B cell (primary cell): ENCODE data around the gene MICOS13. TPM values are rescaled to one million over a fixed set of nuclear protein-coding genes. Genes with fewer than 3 reads are reported as not detected.

Source experiments
- ATAC-seq: fragments of 200-7000 bp; cut with Tn5 transposase; one replicate; pipeline ENCODE4 v1.10.0; 2021; ENCODE audit warnings: low read depth, mild to moderate bottlenecking, moderate number of reproducible peaks, moderate library complexity
- CTCF ChIA-PET: fragments of 350-600 bp; sonication (Branson Sonifier 250); formaldehyde crosslinking; loops from one replicate; lab custom pipeline; 2021; ENCODE audit warnings: antibody characterized with exemption, inconsistent platforms; lab: Charles Lee
- POLR2A ChIA-PET: fragments of 350-600 bp; sonication (Branson Sonifier 250); formaldehyde crosslinking; loops from one replicate; lab custom pipeline; 2021; ENCODE audit warnings: antibody characterized with exemption; lab: Charles Lee
- DNase-seq: peaks from one replicate; pipeline ENCODE4 v3.0.0; 2013
- H2AFZ ChIP-seq: 2 replicates; pipeline ENCODE4 v1.6.1; 2012; ENCODE audit warnings: mild to moderate bottlenecking, low read depth, low read length; ENCODE audit not compliant: insufficient read depth, poor library complexity, severe bottlenecking
- H3K27ac ChIP-seq, 2 donors: 1 replicate in 1 of 2; 2 replicates in 1 of 2; pipeline ENCODE4 v1.5.1; 2012 to 2013; ENCODE audit warnings: low read length in 2 of 2, mild to moderate bottlenecking in 2 of 2, moderate library complexity in 1 of 2
- H3K27me3 ChIP-seq, 4 experiments: fragments of 200-600 bp in 1 of 4; sonication (generic) in 1 of 4; replicated peaks in 1 of 4; 1 replicate in 2 of 4; 2 replicates in 2 of 4; pipeline versions ENCODE4 v1.6.1 to v1.7.0; 2013 to 2016; ENCODE audit warnings: low read length in 3 of 4, mild to moderate bottlenecking in 2 of 4, mixed read lengths in 1 of 4, moderate library complexity in 1 of 4; ENCODE audit not compliant: insufficient read depth in 4 of 4, control insufficient read depth in 3 of 4; ENCODE audit errors: control extremely low read depth in 1 of 4
- H3K36me3 ChIP-seq, 2 experiments: replicated peaks in 1 of 2; 1 replicate in 1 of 2; 2 replicates in 1 of 2; pipeline versions ENCODE4 v1.6.1 to v1.7.1; 2013; ENCODE audit warnings: low read length in 1 of 2; ENCODE audit not compliant: insufficient read depth in 2 of 2, control insufficient read depth in 1 of 2; ENCODE audit errors: control extremely low read depth in 1 of 2, extremely low read depth in 1 of 2
- H3K4me1 ChIP-seq, 2 donors: fragments of 200-600 bp in 1 of 2; sonication (generic) in 1 of 2; 1 replicate in 1 of 2; 2 replicates in 1 of 2; pipeline versions ENCODE4 v1.5.1 to v1.6.1; 2013 to 2017; ENCODE audit warnings: low read length in 2 of 2; ENCODE audit not compliant: control insufficient read depth in 2 of 2, insufficient read depth in 2 of 2
- H3K4me2 ChIP-seq: replicated peaks from 2 replicates; pipeline ENCODE3; 2012; ENCODE audit warnings: mild to moderate bottlenecking, low read depth, low read length; ENCODE audit not compliant: poor library complexity, severe bottlenecking
- H3K4me3 ChIP-seq, 5 experiments: fragments of 200-600 bp in 1 of 5; sonication (generic) in 1 of 5; 1 replicate in 3 of 5; 2 replicates in 2 of 5; pipeline versions ENCODE4 v1.5.1 to v1.7.0; 2011 to 2016; ENCODE audit warnings: low read length in 4 of 5, mild to moderate bottlenecking in 4 of 5, low read depth in 2 of 5, control low read depth in 1 of 5, moderate library complexity in 1 of 5; ENCODE audit not compliant: insufficient read depth in 1 of 5; ENCODE audit errors: control extremely low read depth in 1 of 5, extremely low read depth in 1 of 5
- H3K79me2 ChIP-seq: fragments of 200-600 bp; sonication (generic); one replicate; pipeline ENCODE4 v1.6.0; 2016; ENCODE audit warnings: low read length; ENCODE audit not compliant: control insufficient read depth, insufficient read depth
- H3K9ac ChIP-seq: fragments of 200-600 bp; sonication (generic); 2 replicates; pipeline ENCODE4 v1.6.1; 2017; ENCODE audit warnings: mild to moderate bottlenecking, low read length, moderate library complexity
- H3K9me3 ChIP-seq, 3 donors: one replicate each; pipeline versions ENCODE4 v1.6.1 to v1.7.1; 2013; ENCODE audit warnings: low read length in 2 of 3; ENCODE audit not compliant: control insufficient read depth in 2 of 3, insufficient read depth in 1 of 3; ENCODE audit errors: control extremely low read depth in 1 of 3
- H4K20me1 ChIP-seq: 2 replicates; pipeline ENCODE4 v1.6.0; 2012; ENCODE audit warnings: mild to moderate bottlenecking, low read length; ENCODE audit not compliant: insufficient read depth, control insufficient read depth, poor library complexity, severe bottlenecking
- H3K27ac Mint-ChIP-seq: one replicate; pipeline ENCODE4 v1.8.0; 2021; ENCODE audit warnings: mixed read lengths
- H3K27me3 Mint-ChIP-seq: one replicate; pipeline ENCODE4 v1.8.0; 2021; ENCODE audit warnings: mixed read lengths
- H3K4me1 Mint-ChIP-seq: one replicate; pipeline ENCODE4 v1.8.0; 2021; ENCODE audit warnings: mixed read lengths
- H3K4me3 Mint-ChIP-seq: one replicate; pipeline ENCODE4 v1.8.0; 2021; ENCODE audit warnings: mixed read lengths
- H3K9me3 Mint-ChIP-seq: one replicate; pipeline ENCODE4 v1.8.0; 2022; ENCODE audit warnings: mixed read lengths; ENCODE audit not compliant: insufficient read depth
- CTCF ChIP-seq: fragments of 200-600 bp; IDR thresholded peaks from one replicate; pipeline ENCODE4 v1.8.0; 2022; ENCODE audit warnings: antibody characterized with exemption, mild to moderate bottlenecking
- EZH2 ChIP-seq: IDR thresholded peaks from 2 replicates; pipeline ENCODE4 v1.6.1; 2012; ENCODE audit warnings: borderline replicate concordance, low read depth, mild to moderate bottlenecking, moderate library complexity, low read length; ENCODE audit not compliant: insufficient read depth, poor library complexity, severe bottlenecking
- WGBS: methylation state at CpG from one replicate; pipeline ENCODE4 v1.1.5; 2013; ENCODE audit warnings: missing lambda C conversion rate; ENCODE audit not compliant: insufficient coverage; 5-methylcytosine and 5-hydroxymethylcytosine counted together
- intact Hi-C: fragments of 100-400 bp; cut with micrococcal nuclease; formaldehyde crosslinking; loops from one replicate; pipeline ENCODE4 v1.10.0; 2022
- polyA plus RNA-seq: library from polyadenylated mRNA; depleted of rRNA; stranded (reverse); fragments of >200 nt; gene quantifications from 2 replicates; pipeline ENCODE4 v1.2.3, GENCODE V29; 2012
- total RNA-seq, 2 donors: library from RNA; stranded (reverse); fragments of 120-200 nt in 1 of 2; gene quantifications; 1 replicate in 1 of 2; 2 replicates in 1 of 2; pipeline versions ENCODE4 v1.2.3 to v1.2.4, GENCODE V29; 2013 to 2022

The MICOS13 gene
- total and polyA plus RNA-seq, 2 donors (not counting 1 experiment from before 2014, with no cell fraction given) = 30.8 to 41.9 TPM

GRCh38 chr19:5631567-5632240, 48.6 kb downstream of the MICOS13 start:
- H3K36me3 ChIP-seq = peaks cover 9 to 62% of the 10 kb centered on the region in 2 experiments
- H4K20me1 ChIP-seq = peaks cover 96% of the 10 kb centered on the region
- POLR2A ChIA-PET = no interaction called here
- H3K79me2 ChIP-seq = peaks cover 98% of the 10 kb centered on the region
- no peak for ATAC-seq
- Mint-ChIP-seq H3K4me3 (no peak overlapping the region), H3K4me1 (peaks cover 67% of the 10 kb centered on the region), H3K27me3 (no peaks in the 10 kb centered on the region), H3K27ac (no peak overlapping the region), H3K9me3 (no peaks in the 10 kb centered on the region)
- H3K9me3 ChIP-seq = no peaks in the 10 kb centered on the region
- intact Hi-C loops = no loop called here
- no peak overlapping the region for H3K27ac ChIP-seq
- H3K27me3 ChIP-seq = no peaks in the 10 kb centered on the region
- peaks cover 34 to 43% of the 10 kb centered on the region in 2 donors for H3K4me1 ChIP-seq
- no peak for TF ChIP-seq CTCF
- TF ChIP-seq EZH2 = no peak
- no peak overlapping the region for H3K4me2 ChIP-seq
- CTCF ChIA-PET = no interaction called here
- no peak overlapping the region for H3K9ac ChIP-seq
- H3K4me3 ChIP-seq = no peak overlapping the region
- H2AFZ ChIP-seq = no peak overlapping the region
- WGBS = 85% methylated on average over 5 of the region's 9 CpGs
- DNase-seq = no peak

GRCh38 chr19:5628919-5629481, 51.3 kb downstream of the MICOS13 start:
- Histone ChIP-seq H2AFZ (no peak overlapping the region), H4K20me1 (peaks cover 97% of the 10 kb centered on the region), H3K4me3 (peak overlapping the region in 1 of 5 experiments; percentile 6), H3K9ac (peak overlapping the region; percentile 3), H3K27me3 (no peaks in the 10 kb centered on the region), H3K36me3 (peaks cover 15 to 75% of the 10 kb centered on the region in 2 experiments), H3K4me1 (peaks cover 61 to 70% of the 10 kb centered on the region in 2 donors), H3K27ac (peak overlapping the region; percentile 45 to 95), H3K79me2 (peaks cover 98% of the 10 kb centered on the region), H3K4me2 (peak overlapping the region; percentile 55), H3K9me3 (no peaks in the 10 kb centered on the region)
- peak; percentile 80 for DNase-seq
- 43% methylated on average over 2 of the region's 9 CpGs for WGBS
- Mint-ChIP-seq H3K4me3 (peak overlapping the region; percentile 72), H3K4me1 (peaks cover 82% of the 10 kb centered on the region), H3K9me3 (no peaks in the 10 kb centered on the region), H3K27ac (peak overlapping the region; percentile 90), H3K27me3 (no peaks in the 10 kb centered on the region)
- CTCF ChIA-PET = interaction anchor here (0.6 kb wide), 1 partner anchor 61 kb away, joined by 3 read pairs; no protein-coding TSS in a partner anchor
- POLR2A ChIA-PET = no interaction called here
- intact Hi-C loops = loop anchor here (10.0 kb wide), 2 partner anchors 494 to 1154 kb away; partner anchors contain the start of gene HDGFL2
- TF ChIP-seq CTCF (no peak), EZH2 (no peak)
- peak; percentile 76 for ATAC-seq
